NB4 (cell line): ENCODE data around the gene SMURF1.

Experiments
- DNase-seq: peaks from one replicate; pipeline ENCODE4 v3.0.0; 2010; ENCODE audit warnings: low read depth
- H3K4me3 ChIP-seq: one replicate; pipeline ENCODE4 v1.5.1; 2011; ENCODE audit warnings: mild to moderate bottlenecking, low read depth, low read length, moderate library complexity
- CTCF ChIP-seq: IDR thresholded peaks from one replicate; pipeline ENCODE4 v1.5.1; 2012; ENCODE audit warnings: low read depth, low read length
- MAX ChIP-seq: IDR thresholded peaks from 2 replicates; pipeline ENCODE4 v1.6.1; 2011; ENCODE audit warnings: low read depth, low read length
- MYC ChIP-seq: IDR thresholded peaks from 2 replicates; pipeline ENCODE4 v1.6.1; 2011; ENCODE audit warnings: low read depth, low read length
- POLR2A ChIP-seq: IDR thresholded peaks from 2 replicates; pipeline ENCODE4 v1.6.1; 2011; ENCODE audit warnings: mild to moderate bottlenecking; ENCODE audit not compliant: insufficient read length; ENCODE audit errors: extremely low read depth

SMURF1 gene

GRCh38 chr7:99034932-99035722, 108.8 kb downstream of the SMURF1 start:
- TF ChIP-seq MAX (no peak), POLR2A (no peak), CTCF (no peak), MYC (no peak)
- no peak overlapping the region for H3K4me3 ChIP-seq

GRCh38 chr7:99033765-99034164, 110.1 kb downstream of the SMURF1 start:
- no peak overlapping the region for H3K4me3 ChIP-seq
- no peak for TF ChIP-seq MAX
- TF ChIP-seq MYC = no peak
- no peak for TF ChIP-seq CTCF
- no peak for TF ChIP-seq POLR2A
- DNase-seq = no peak

More at GRCh38 chr7:99034932-99035722, 108.8 kb downstream of the SMURF1 start:
- DNase-seq = no peak

GRCh38 chr7:99032928-99033327, 111.0 kb downstream of the SMURF1 start:
- TF ChIP-seq MAX = no peak
- TF ChIP-seq CTCF = no peak
- TF ChIP-seq POLR2A = no peak
- TF ChIP-seq MYC = no peak
- DNase-seq = no peak
- no peak overlapping the region for H3K4me3 ChIP-seq

- no peak for TF ChIP-seq MAX
- no peak for TF ChIP-seq POLR2A
- TF ChIP-seq MYC = no peak
- TF ChIP-seq CTCF = no peak
- no peak for DNase-seq
- no peak overlapping the region for H3K4me3 ChIP-seq
Measured at GRCh38 chr7:99031496-99031895, 112.4 kb downstream of the SMURF1 start.

GRCh38 chr7:99030951-99031350, 113.0 kb downstream of the SMURF1 start:
- H3K4me3 ChIP-seq = no peak overlapping the region
- DNase-seq = no peak
- no peak for TF ChIP-seq MAX
- TF ChIP-seq CTCF = no peak
- no peak for TF ChIP-seq POLR2A
- no peak for TF ChIP-seq MYC

GRCh38 chr7:99030457-99030856, 113.5 kb downstream of the SMURF1 start:
- no peak overlapping the region for H3K4me3 ChIP-seq
- TF ChIP-seq MAX (no peak), POLR2A (no peak), CTCF (no peak), MYC (no peak)

More at GRCh38 chr7:99030457-99030856, 113.5 kb downstream of the SMURF1 start:
- no peak for DNase-seq
